Activated CD4-positive, CD25-positive, alpha-beta regulatory T cell treated with anti-CD3 and anti-CD28 coated beads, Interleukin-2, amount 50 U/mL, for 24 hours (primary cell): Measurements from ENCODE around the gene LRP10.
"Not testable (repeated sequence)": the region's sequence is repeated elsewhere in the genome, so short reads cannot be mapped to it uniquely, and the experiment has no call there.

ENCODE experiments used
- ATAC-seq, 2 donors: fragments of 150-1000 bp; cut with Tn5 transposase; one replicate each; pipeline ENCODE4 v1.10.0; 2021; ENCODE audit warnings: mild to moderate bottlenecking in 1 of 2, moderate library complexity in 1 of 2

The LRP10 gene

GRCh38 chr14:22871224-22872032 is at the start of gene LRP10:
Gene LRP10, plus strand, starts transcription at chr14:22871740. Its CDS starts 564 bp downstream, at chr14:22872304.
- peak; percentile 75 to 77 for ATAC-seq

GRCh38 chr14:22822016-22822570 is 49.4 kb upstream of the LRP10 start:
- no peak for ATAC-seq

GRCh38 chr14:22822571-22823098 is 48.9 kb upstream of the LRP10 start:
- peak; percentile 88 to 89 for ATAC-seq

GRCh38 chr14:22824711-22825359 is 46.7 kb upstream of the LRP10 start:
- no peak for ATAC-seq

- ATAC-seq, result not testable (repeated sequence)
Measured at GRCh38 chr14:22829076-22829660, 42.4 kb upstream of the LRP10 start.

- peak; percentile 94 to 97 for ATAC-seq
Measured at GRCh38 chr14:22829661-22830442, 41.7 kb upstream of the LRP10 start, which contains the start of gene MRPL52. Gene MRPL52, plus strand, starts transcription at chr14:22829887. Its CDS starts 26 bp downstream, at chr14:22829913.

GRCh38 chr14:22830443-22831010 is 41.0 kb upstream of the LRP10 start:
- ATAC-seq, result peak; percentile 3 to 6

- ATAC-seq, result no peak
Measured at GRCh38 chr14:22835505-22835904, 36.0 kb upstream of the LRP10 start.

- no peak for ATAC-seq
Measured at GRCh38 chr14:22836301-22837113, 35.0 kb upstream of the LRP10 start, which contains the start of gene MMP14. Gene MMP14, plus strand, starts transcription at chr14:22836585. Its CDS starts 233 bp downstream, at chr14:22836818.

- no peak for ATAC-seq
Measured at GRCh38 chr14:22837114-22837749, 34.3 kb upstream of the LRP10 start.

GRCh38 chr14:22837750-22838538 is 33.6 kb upstream of the LRP10 start:
- no peak for ATAC-seq

GRCh38 chr14:22838631-22839041 is 32.9 kb upstream of the LRP10 start:
- no peak for ATAC-seq

GRCh38 chr14:22839159-22839779 is 32.3 kb upstream of the LRP10 start:
- no peak for ATAC-seq

GRCh38 chr14:22841311-22841710 is 30.2 kb upstream of the LRP10 start:
- no peak for ATAC-seq

- ATAC-seq, result no peak
Measured at GRCh38 chr14:22841769-22842168, 29.8 kb upstream of the LRP10 start.

GRCh38 chr14:22842211-22843122 is 29.1 kb upstream of the LRP10 start:
- no peak for ATAC-seq

- no peak for ATAC-seq
Measured at GRCh38 chr14:22843123-22843925, 28.2 kb upstream of the LRP10 start.
